GM12878 (cell line): ENCODE measurements around the gene EFNA3. TPM values are rescaled to one million over a fixed set of nuclear protein-coding genes. Genes with fewer than 3 reads are reported as not detected.

Source experiments
- ATAC-seq: fragments of 200-7000 bp; cut with Tn5 transposase; 3 replicates; pipeline ENCODE4 v1.9.1; 2020; ENCODE audit warnings: mild to moderate bottlenecking, moderate library complexity
- BruUV-seq: library from RNA; stranded (reverse); fragments of 400-500 nt; replicated peaks from 2 replicates; lab custom pipeline; 2021; lab: Mats Ljungman, UMichigan
- CTCF ChIA-PET: fragments of 300-600 bp; sonication (Branson Sonifier 250); formaldehyde crosslinking; extraction: SDS; loops from one replicate; lab custom pipeline; 2021; ENCODE audit warnings: inconsistent platforms; lab: Yijun Ruan, JAX
- POLR2A ChIA-PET: fragments of 350-600 bp; formaldehyde crosslinking; extraction: SDS; loops from one replicate; lab custom pipeline; 2021; ENCODE audit warnings: inconsistent platforms; lab: Charles Lee
- RAD21 ChIA-PET: fragments of 300-600 bp; sonication (Branson Sonifier 250); formaldehyde crosslinking; loops from one replicate; lab custom pipeline; 2023; ENCODE audit warnings: antibody characterized with exemption; ENCODE audit not compliant: unreplicated experiment; lab: Charles Lee
- SMC1A ChIA-PET: fragments of 300-600 bp; sonication (Branson Sonifier 250); formaldehyde crosslinking; loops from one replicate; lab custom pipeline; 2023; ENCODE audit not compliant: unreplicated experiment, uncharacterized antibody; lab: Charles Lee
- DNase-seq: peaks from one replicate; pipeline ENCODE4 v3.0.0-alpha.2; 2011; ENCODE audit warnings: low read depth, low spot score
- FAIRE-seq: peaks from 3 replicates; lab custom pipeline; 2011; peaks lifted over from hg19 to GRCh38; lab: Jason Lieb, UNC
- H2AFZ ChIP-seq: 2 replicates; pipeline ENCODE4 v1.6.0; 2011; ENCODE audit warnings: low read depth, low read length, control low read depth; ENCODE audit not compliant: control insufficient read depth
- H3K27ac ChIP-seq: 2 replicates; pipeline ENCODE4 v1.5.1; 2011; ENCODE audit warnings: control low read depth; ENCODE audit not compliant: control insufficient read depth, insufficient read depth
- H3K27me3 ChIP-seq, 2 experiments: replicated peaks in 1 of 2; 2 replicates each; pipeline versions ENCODE4 v1.6.0 to v1.6.1; 2011; ENCODE audit warnings: low read length in 1 of 2; ENCODE audit not compliant: control insufficient read depth in 2 of 2, insufficient read depth in 2 of 2
- H3K36me3 ChIP-seq, 2 experiments: 2 replicates each; pipeline ENCODE4 v1.5.1; 2011; ENCODE audit warnings: low read length in 1 of 2; ENCODE audit not compliant: control insufficient read depth in 2 of 2, insufficient read depth in 2 of 2
- H3K4me1 ChIP-seq: 2 replicates; pipeline ENCODE4 v1.6.1; 2011; ENCODE audit warnings: mild to moderate bottlenecking, low read length, moderate library complexity, mixed read lengths; ENCODE audit not compliant: control insufficient read depth, insufficient read depth
- H3K4me2 ChIP-seq: 2 replicates; pipeline ENCODE4 v1.6.0; 2011; ENCODE audit warnings: control low read depth; ENCODE audit not compliant: control insufficient read depth, insufficient read depth
- H3K4me3 ChIP-seq: fragments of 200-600 bp; sonication (generic); 2 replicates; pipeline ENCODE4 v1.5.1; 2016
- H3K79me2 ChIP-seq: 2 replicates; pipeline ENCODE4 v1.6.0; 2011; ENCODE audit warnings: low read length; ENCODE audit not compliant: control insufficient read depth, insufficient read depth
- H3K9ac ChIP-seq: 2 replicates; pipeline ENCODE4 v1.8.0; 2011; ENCODE audit warnings: low read length, control low read depth, mixed read lengths; ENCODE audit not compliant: control insufficient read depth, insufficient read depth
- H3K9me3 ChIP-seq: replicated peaks from 3 replicates; pipeline ENCODE4 v1.5.1; 2011; ENCODE audit warnings: mild to moderate bottlenecking, low read length; ENCODE audit not compliant: control insufficient read depth, insufficient read depth
- H4K20me1 ChIP-seq: 2 replicates; pipeline ENCODE4 v1.6.0; 2011; ENCODE audit not compliant: control insufficient read depth, insufficient read depth
- CTCF ChIP-seq, 3 experiments: IDR thresholded peaks in 2 of 3; conservative IDR thresholded peaks in 1 of 3; 2 replicates each; pipeline ENCODE4 v1.5.1; 2011; ENCODE audit warnings: low read depth in 3 of 3, low read length in 3 of 3, mild to moderate bottlenecking in 3 of 3, control low read depth in 2 of 3, moderate library complexity in 2 of 3, inconsistent platforms in 1 of 3, mixed read lengths in 1 of 3; ENCODE audit not compliant: control insufficient read depth in 2 of 3, insufficient read depth in 1 of 3; ENCODE audit errors: extremely low read depth in 1 of 3
- CUX1 ChIP-seq: IDR thresholded peaks from 2 replicates; pipeline ENCODE4 v1.6.1; 2012; ENCODE audit warnings: improper control_type of control experiment, low read depth, low read length; ENCODE audit not compliant: insufficient replicate concordance
- HDGF ChIP-seq: fragments of 450-650 bp; IDR thresholded peaks from 2 replicates; pipeline ENCODE4 v1.6.1; 2016; ENCODE audit warnings: antibody characterized with exemption
- KDM1A ChIP-seq: fragments of 200-600 bp; sonication (generic); IDR thresholded peaks from 2 replicates; pipeline ENCODE4 v1.6.1; 2016; ENCODE audit warnings: borderline replicate concordance
- KLF5 ChIP-seq: fragments of 450-650 bp; IDR thresholded peaks from 2 replicates; pipeline ENCODE4 v1.6.1; 2014; ENCODE audit warnings: mild to moderate bottlenecking; ENCODE audit not compliant: partially characterized antibody
- MEF2A ChIP-seq: IDR thresholded peaks from 2 replicates; pipeline ENCODE4 v1.6.1; 2011; ENCODE audit warnings: low read depth, mild to moderate bottlenecking, low read length, moderate library complexity; ENCODE audit not compliant: insufficient read depth
- NFXL1 ChIP-seq: fragments of 450-650 bp; IDR thresholded peaks from 2 replicates; pipeline ENCODE4 v1.6.1; 2017; ENCODE audit warnings: antibody characterized with exemption, mild to moderate bottlenecking, borderline replicate concordance
- RAD21 ChIP-seq: IDR thresholded peaks from 2 replicates; pipeline ENCODE4 v1.6.1; 2011; ENCODE audit warnings: mild to moderate bottlenecking, low read depth, low read length, moderate library complexity; ENCODE audit not compliant: insufficient read depth
- SMARCA5 ChIP-seq: fragments of 450-650 bp; IDR thresholded peaks from 2 replicates; pipeline ENCODE4 v1.6.1; 2017; ENCODE audit warnings: mild to moderate bottlenecking
- SMC3 ChIP-seq: IDR thresholded peaks from 2 replicates; pipeline ENCODE4 v1.6.1; 2011; ENCODE audit warnings: low read length, improper control_type of control experiment, borderline replicate concordance
- SPI1 ChIP-seq: IDR thresholded peaks from 2 replicates; pipeline ENCODE4 v1.6.1; 2011; ENCODE audit warnings: low read depth, mild to moderate bottlenecking, low read length, moderate library complexity, borderline replicate concordance; ENCODE audit not compliant: insufficient read depth
- WGBS: methylation state at CpG from one replicate; pipeline ENCODE4 v1.1.6; 2016; ENCODE audit warnings: low lambda C conversion rate; ENCODE audit not compliant: insufficient replicate concordance, insufficient coverage; ENCODE audit errors: missing lambda C conversion rate; 5-methylcytosine and 5-hydroxymethylcytosine counted together
- in situ Hi-C: fragments of 300-500 bp; cut with MboI; formaldehyde crosslinking; loops from 9 replicates; pipeline ENCODE4 v1.14.3; 2018; ENCODE audit warnings: mixed read lengths
- intact Hi-C: fragments of 100-400 bp; cut with micrococcal nuclease; formaldehyde crosslinking; loops from one replicate; pipeline ENCODE4 v1.14.2; 2022; ENCODE audit not compliant: unreplicated experiment
- polyA plus RNA-seq, 11 experiments: library from polyadenylated mRNA; depleted of rRNA in 4 of 11; unstranded in 6 of 11; stranded (reverse) in 5 of 11; fragments of >200 nt; fragmentation: Nextera tagmentation in 4 of 11; fragmentation: Illumina TruSeq in 1 of 11; extraction: Ambion mirVana in 4 of 11; extraction: Trizol in 1 of 11; gene quantifications; 1 replicate in 1 of 11; 2 replicates in 10 of 11; pipeline versions ENCODE4 v1.2.1 to v1.2.3, GENCODE V29; 2011 to 2016; ENCODE audit warnings: inconsistent platforms in 2 of 11, missing spikeins in 2 of 11, low read depth in 1 of 11
- total RNA-seq, 4 experiments: library from RNA; depleted of rRNA in 3 of 4; stranded (reverse); fragments of >200 nt in 3 of 4; fragmentation: Illumina TruSeq in 1 of 4; extraction: Trizol in 1 of 4; gene quantifications; 2 replicates each; pipeline versions ENCODE4 v1.2.1 to v1.2.3, GENCODE V29; 2013 to 2021

EFNA3 gene
- total and polyA plus RNA-seq, 10 of the 15 experiments (the other 5 are each of a cell fraction or from before 2014, with no cell fraction given): 0.08 to 5.4 (median 1.1) TPM

- Histone ChIP-seq H3K27me3 (no peaks in the 10 kb centered on the region; a peak in 1 of 4 replicates), H3K27ac (no peak overlapping the region), H3K4me1 (peaks cover 3% of the 10 kb centered on the region; the same call in 1 of the 2 replicates), H3K36me3 (no peaks in the 10 kb centered on the region), H3K9ac (no peak overlapping the region), H4K20me1 (no peaks in the 10 kb centered on the region), H2AFZ (no peak overlapping the region; the same call in 1 of the 2 replicates), H3K79me2 (no peaks in the 10 kb centered on the region), H3K4me3 (no peak overlapping the region), H3K4me2 (no peak overlapping the region), H3K9me3 (no peaks in the 10 kb centered on the region)
- SMC1A ChIA-PET: interaction anchor here (0.6 to 2.4 kb wide), 2 partner anchors 74 to 904 kb away, joined by 3 to 37 read pairs; no protein-coding TSS in a partner anchor
- in situ Hi-C loops: loop anchor here (5.0 kb wide), 1 partner anchor 73 kb away; no protein-coding TSS in a partner anchor
- peak; percentile 75 for ATAC-seq
- POLR2A ChIA-PET: no interaction called here
- 28% methylated on average over 13 of the region's 13 CpGs for WGBS
- BruUV-seq: no TSS peak
- CTCF ChIA-PET: interaction anchor here (0.6 to 6.8 kb wide), 10 partner anchors 9 to 81 kb away, joined by 3 to 284 read pairs (median 4); partner anchors contain the start of genes KRTCAP2 and TRIM46
- RAD21 ChIA-PET: interaction anchor here (1.0 to 2.8 kb wide), 2 partner anchors 73 to 74 kb away, joined by 4 to 14 read pairs; no protein-coding TSS in a partner anchor
- TF ChIP-seq KDM1A (no peak), CTCF (IDR thresholded peaks at IDR 0.05 in 2 of 3, conservative IDR thresholded peaks at IDR 0.05 in 1 of 3; ENCODE audit: control insufficient read depth in 2 of 3, extremely low read depth in 1 of 3, insufficient read depth in 1 of 3, low read depth in 3 of 3, low read length in 3 of 3) (peak; percentile 33 to 59 (median 35); a peak in 4 of 6 replicates), KLF5 (no peak), HDGF (no peak), NFXL1 (no peak), RAD21 (peak; percentile 52), MEF2A (peak; percentile 29; the same call in 1 of the 2 replicates), SPI1 (no peak), SMARCA5 (no peak), SMC3 (peak; percentile 66; the same call in 1 of the 2 replicates), CUX1 (no peak)
- intact Hi-C loops: no loop called here
- FAIRE-seq: no peak
- no peak for DNase-seq
These were observed 15.4 kb downstream of the EFNA3 start for GRCh38 chr1:155093911-155094621.
